H9 (cell line): Measurements from ENCODE around the gene CCDC85A. TPM values are rescaled to one million over a fixed set of nuclear protein-coding genes. Genes with fewer than 3 reads are reported as not detected.

ENCODE experiments used
- DNase-seq: peaks from one replicate; pipeline ENCODE4 v3.0.0-alpha.2; 2017
- H2AFZ ChIP-seq: one replicate; pipeline ENCODE4 v1.6.1; 2013; ENCODE audit warnings: mild to moderate bottlenecking, low read length, control low read depth, moderate library complexity
- H2AK5ac ChIP-seq: 2 replicates; pipeline ENCODE4 v1.6.1; 2013; ENCODE audit warnings: low read length, control low read depth, mixed read lengths; ENCODE audit not compliant: insufficient read length
- H2BK120ac ChIP-seq: one replicate; pipeline ENCODE4 v1.6.1; 2013; ENCODE audit warnings: low read depth, mild to moderate bottlenecking, low read length, control low read depth, inconsistent platforms; ENCODE audit not compliant: poor library complexity, severe bottlenecking
- H2BK12ac ChIP-seq: 2 replicates; pipeline ENCODE4 v1.6.1; 2013; ENCODE audit warnings: low read length, control low read depth, mixed read lengths, low read depth; ENCODE audit not compliant: insufficient read length
- H2BK15ac ChIP-seq: 2 replicates; pipeline ENCODE4 v1.6.1; 2013; ENCODE audit warnings: low read depth, low read length, control low read depth
- H2BK20ac ChIP-seq: one replicate; pipeline ENCODE4 v1.6.1; 2013; ENCODE audit warnings: low read depth, mild to moderate bottlenecking, low read length, control low read depth, inconsistent platforms; ENCODE audit not compliant: poor library complexity, severe bottlenecking
- H2BK5ac ChIP-seq: 2 replicates; pipeline ENCODE4 v1.6.1; 2013; ENCODE audit warnings: low read length, control low read depth, mixed read lengths; ENCODE audit not compliant: insufficient read length
- H3K14ac ChIP-seq: 2 replicates; pipeline ENCODE4 v1.6.1; 2013; ENCODE audit warnings: low read length, control low read depth; ENCODE audit not compliant: insufficient read depth
- H3K18ac ChIP-seq: 2 replicates; pipeline ENCODE4 v1.6.1; 2013; ENCODE audit warnings: low read depth, mild to moderate bottlenecking, mixed read lengths, low read length, control low read depth; ENCODE audit not compliant: insufficient read length
- H3K23ac ChIP-seq: 2 replicates; pipeline ENCODE4 v1.6.1; 2013; ENCODE audit warnings: low read length, control low read depth, mixed read lengths, low read depth; ENCODE audit not compliant: insufficient read length
- H3K23me2 ChIP-seq: 2 replicates; pipeline ENCODE4 v1.6.1; 2013; ENCODE audit warnings: low read depth, mild to moderate bottlenecking, mixed read lengths, low read length, control low read depth; ENCODE audit not compliant: insufficient read length, poor library complexity, severe bottlenecking
- H3K27ac ChIP-seq: 2 replicates; pipeline ENCODE4 v1.5.1; 2013; ENCODE audit warnings: low read length, control low read depth, mixed read lengths, low read depth; ENCODE audit not compliant: insufficient read length
- H3K27me3 ChIP-seq: 2 replicates; pipeline ENCODE4 v1.6.1; 2013; ENCODE audit warnings: low read length, control low read depth, inconsistent platforms; ENCODE audit not compliant: insufficient read depth
- H3K4ac ChIP-seq: 2 replicates; pipeline ENCODE4 v1.6.1; 2013; ENCODE audit warnings: low read depth, mild to moderate bottlenecking, control low read depth, inconsistent platforms, low read length, moderate library complexity
- H3K4me1 ChIP-seq: 2 replicates; pipeline ENCODE4 v1.6.1; 2013; ENCODE audit warnings: low read length, control low read depth, inconsistent platforms; ENCODE audit not compliant: insufficient read depth
- H3K4me2 ChIP-seq: 2 replicates; pipeline ENCODE4 v1.6.1; 2013; ENCODE audit warnings: low read length, control low read depth, mixed read lengths; ENCODE audit not compliant: insufficient read length, insufficient read depth
- H3K56ac ChIP-seq: 2 replicates; pipeline ENCODE4 v1.6.1; 2013; ENCODE audit warnings: low read depth, mild to moderate bottlenecking, mixed read lengths, low read length, control low read depth; ENCODE audit not compliant: insufficient read length
- H3K79me1 ChIP-seq: 2 replicates; pipeline ENCODE4 v1.6.1; 2013; ENCODE audit warnings: low read depth, mild to moderate bottlenecking, moderate library complexity, low read length, control low read depth, inconsistent platforms; ENCODE audit not compliant: insufficient read depth, poor library complexity, severe bottlenecking
- H3K79me2 ChIP-seq: 2 replicates; pipeline ENCODE4 v1.6.1; 2013; ENCODE audit warnings: low read length, control low read depth, inconsistent platforms; ENCODE audit not compliant: insufficient read depth
- H3K9ac ChIP-seq: 2 replicates; pipeline ENCODE4 v1.6.1; 2013; ENCODE audit warnings: low read length, control low read depth, mixed read lengths; ENCODE audit not compliant: insufficient read length; ENCODE audit errors: extremely low read depth
- H3K9me3 ChIP-seq: one replicate; pipeline ENCODE4 v1.6.1; 2013; ENCODE audit warnings: low read depth, low read length, inconsistent platforms; ENCODE audit not compliant: control insufficient read depth
- H3T11ph ChIP-seq: one replicate; pipeline ENCODE4 v1.6.1; 2013; ENCODE audit warnings: mild to moderate bottlenecking, low read length, control low read depth, inconsistent platforms
- H4K20me1 ChIP-seq: one replicate; pipeline ENCODE4 v1.6.1; 2013; ENCODE audit not compliant: control insufficient read depth, insufficient read length, insufficient read depth
- H4K5ac ChIP-seq: 2 replicates; pipeline ENCODE4 v1.6.1; 2013; ENCODE audit warnings: low read depth, mild to moderate bottlenecking, mixed read lengths, low read length, control low read depth; ENCODE audit not compliant: insufficient read length
- H4K8ac ChIP-seq: replicated peaks from 2 replicates; pipeline ENCODE4 v1.6.1; 2013; ENCODE audit warnings: low read length, control low read depth, mixed read lengths, low read depth; ENCODE audit not compliant: insufficient read length
- H4K91ac ChIP-seq: 2 replicates; pipeline ENCODE4 v1.6.1; 2013; ENCODE audit warnings: low read depth, mild to moderate bottlenecking, moderate library complexity, mixed read lengths, low read length, control low read depth; ENCODE audit not compliant: insufficient read length
- H3K27ac Mint-ChIP-seq, 3 experiments: 2 replicates in 2 of 3; 3 replicates in 1 of 3; pipeline ENCODE4 v1.8.0; 2020 to 2021; ENCODE audit warnings: mixed read lengths in 3 of 3, mild to moderate bottlenecking in 1 of 3, moderate library complexity in 1 of 3
- H3K27me3 Mint-ChIP-seq: 2 replicates; pipeline ENCODE4 v1.8.0; 2021; ENCODE audit warnings: low read depth, mild to moderate bottlenecking, moderate library complexity, mixed read lengths
- H3K36me3 Mint-ChIP-seq, 3 experiments: 2 replicates in 2 of 3; 3 replicates in 1 of 3; pipeline ENCODE4 v1.8.0; 2020 to 2021; ENCODE audit warnings: low read depth in 3 of 3, mixed read lengths in 3 of 3; ENCODE audit not compliant: insufficient read depth in 1 of 3
- H3K4me1 Mint-ChIP-seq, 2 experiments: 2 replicates each; pipeline ENCODE4 v1.8.0; 2020; ENCODE audit warnings: mixed read lengths in 2 of 2
- H3K4me3 Mint-ChIP-seq, 2 experiments: 2 replicates in 1 of 2; 3 replicates in 1 of 2; pipeline ENCODE4 v1.8.0; 2020 to 2021; ENCODE audit warnings: mild to moderate bottlenecking in 2 of 2, mixed read lengths in 2 of 2, moderate library complexity in 1 of 2
- H3K9me3 Mint-ChIP-seq, 2 experiments: 2 replicates in 1 of 2; 3 replicates in 1 of 2; pipeline ENCODE4 v1.8.0; 2020; ENCODE audit warnings: mild to moderate bottlenecking in 2 of 2, mixed read lengths in 2 of 2, moderate library complexity in 1 of 2
- WGBS: extraction: QIAGEN DNeasy Blood & Tissue Kit; methylation state at CpG from one replicate; pipeline ENCODE4 v1.1.7; 2013; ENCODE audit warnings: missing lambda C conversion rate, low lambda C conversion rate, mixed read lengths; ENCODE audit not compliant: insufficient read length; ENCODE audit errors: extremely low coverage; 5-methylcytosine and 5-hydroxymethylcytosine counted together
- total RNA-seq: library from RNA; stranded (reverse); gene quantifications from 2 replicates; pipeline ENCODE4 v1.2.1, GENCODE V29; 2021
- TF ChIP-seq, protein P1 (sequence below): fragments of 200-600 bp; sonication (generic); conservative IDR thresholded peaks from 3 replicates; pipeline ENCODE4 v1.8.0; 2021; ENCODE audit warnings: antibody characterized with exemption, mild to moderate bottlenecking

The CCDC85A gene
- total RNA-seq, 1 experiment from 2014 or later: 0.17 TPM

DNA sequence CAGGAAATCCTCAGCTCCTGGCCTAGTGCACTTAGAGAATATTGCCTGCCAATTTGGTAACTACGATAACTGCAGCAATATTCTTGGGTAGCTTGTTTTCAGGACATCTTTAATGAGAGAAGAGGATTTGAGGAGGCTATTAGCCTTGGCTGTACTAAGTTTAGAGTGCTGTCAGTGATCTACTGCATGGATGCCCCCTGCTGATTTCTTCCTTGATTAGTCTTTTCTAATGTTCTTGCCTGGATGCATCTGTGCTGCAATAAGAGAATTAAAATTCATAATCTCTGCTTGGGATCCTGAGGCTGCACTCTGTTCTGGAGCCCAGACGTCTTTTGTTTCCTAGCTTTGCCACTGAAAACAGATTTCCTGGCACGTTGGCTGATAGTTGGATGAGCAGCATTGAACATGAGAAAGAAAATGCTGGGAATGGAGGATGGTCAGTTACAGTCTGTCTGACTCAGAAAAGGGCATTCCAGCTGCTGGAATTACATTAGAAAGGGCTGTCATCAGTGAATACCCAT, 115.4 kb downstream of the CCDC85A start:
- Histone ChIP-seq H2BK12ac (no peak overlapping the region), H3T11ph (no peak overlapping the region), H3K27ac (no peak overlapping the region), H2BK5ac (no peak overlapping the region), H3K4ac (no peak overlapping the region), H3K4me2 (no peak overlapping the region), H3K79me1 (no peaks in the 10 kb centered on the region), H3K56ac (no peak overlapping the region), H2AK5ac (no peak overlapping the region), H2BK20ac (no peak overlapping the region), H3K27me3 (no peaks in the 10 kb centered on the region), H4K8ac (no peak overlapping the region), H2AFZ (no peak overlapping the region), H3K14ac (no peak overlapping the region), H3K79me2 (no peaks in the 10 kb centered on the region), H4K20me1 (no peaks in the 10 kb centered on the region), H4K5ac (no peak overlapping the region), H3K9ac (no peak overlapping the region), H3K4me1 (no peaks in the 10 kb centered on the region), H2BK15ac (no peak overlapping the region), H3K23me2 (no peaks in the 10 kb centered on the region), H2BK120ac (no peak overlapping the region), H3K9me3 (no peaks in the 10 kb centered on the region), H4K91ac (no peak overlapping the region), H3K18ac (no peak overlapping the region), H3K23ac (no peak overlapping the region)
- H3K36me3 Mint-ChIP-seq: no peaks in the 10 kb centered on the region
- TF ChIP-seq, protein P1, sequence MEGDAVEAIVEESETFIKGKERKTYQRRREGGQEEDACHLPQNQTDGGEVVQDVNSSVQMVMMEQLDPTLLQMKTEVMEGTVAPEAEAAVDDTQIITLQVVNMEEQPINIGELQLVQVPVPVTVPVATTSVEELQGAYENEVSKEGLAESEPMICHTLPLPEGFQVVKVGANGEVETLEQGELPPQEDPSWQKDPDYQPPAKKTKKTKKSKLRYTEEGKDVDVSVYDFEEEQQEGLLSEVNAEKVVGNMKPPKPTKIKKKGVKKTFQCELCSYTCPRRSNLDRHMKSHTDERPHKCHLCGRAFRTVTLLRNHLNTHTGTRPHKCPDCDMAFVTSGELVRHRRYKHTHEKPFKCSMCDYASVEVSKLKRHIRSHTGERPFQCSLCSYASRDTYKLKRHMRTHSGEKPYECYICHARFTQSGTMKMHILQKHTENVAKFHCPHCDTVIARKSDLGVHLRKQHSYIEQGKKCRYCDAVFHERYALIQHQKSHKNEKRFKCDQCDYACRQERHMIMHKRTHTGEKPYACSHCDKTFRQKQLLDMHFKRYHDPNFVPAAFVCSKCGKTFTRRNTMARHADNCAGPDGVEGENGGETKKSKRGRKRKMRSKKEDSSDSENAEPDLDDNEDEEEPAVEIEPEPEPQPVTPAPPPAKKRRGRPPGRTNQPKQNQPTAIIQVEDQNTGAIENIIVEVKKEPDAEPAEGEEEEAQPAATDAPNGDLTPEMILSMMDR: no peak
- H3K4me1 Mint-ChIP-seq: peaks cover 10 to 15% of the 10 kb centered on the region in 2 experiments
- no peaks in the 10 kb centered on the region for H3K27me3 Mint-ChIP-seq
- no peak overlapping the region for H3K27ac Mint-ChIP-seq
- H3K9me3 Mint-ChIP-seq: no peaks in the 10 kb centered on the region
- no peak for DNase-seq
- H3K4me3 Mint-ChIP-seq: no peak overlapping the region
- whole genome bisulfite sequencing: no CpG with 5 or more reads among the region's 3 CpGs
